GM19468 (cell line): ENCODE results near the gene SH3GL1.

Experiments
- ATAC-seq: cut with Tn5 transposase; IDR thresholded peaks from one replicate; pipeline ENCODE4 v1.9.1; 2021; ENCODE audit warnings: mild to moderate bottlenecking, moderate library complexity, moderate number of reproducible peaks; ENCODE audit not compliant: unreplicated experiment; ENCODE audit errors: extremely low read depth

Gene SH3GL1

GRCh38 chr19:4402171-4403004, 2.0 kb upstream of the SH3GL1 start, which contains the start of gene CHAF1A:
CHAF1A (plus strand) TSS chr19:4402640; CDS start chr19:4402763, 123 bp downstream.
- ATAC-seq: peak; percentile 81

- no peak for ATAC-seq
These were observed 1.4 kb upstream of the SH3GL1 start for GRCh38 chr19:4401769-4402170.

GRCh38 chr19:4399812-4400134, 574 bp downstream of the SH3GL1 start:
- ATAC-seq: no peak

GRCh38 chr19:4396949-4397783, 3.2 kb downstream of the SH3GL1 start:
- no peak for ATAC-seq

- no peak for ATAC-seq
These were observed 6.3 kb downstream of the SH3GL1 start for GRCh38 chr19:4393947-4394590.

GRCh38 chr19:4391701-4392483, 8.5 kb downstream of the SH3GL1 start:
- ATAC-seq: no peak

GRCh38 chr19:4391306-4391693, 9.0 kb downstream of the SH3GL1 start:
- ATAC-seq: no peak

GRCh38 chr19:4390567-4391305, 9.6 kb downstream of the SH3GL1 start:
- ATAC-seq: no peak

GRCh38 chr19:4390017-4390566, 10.3 kb downstream of the SH3GL1 start:
- no peak for ATAC-seq

GRCh38 chr19:4389511-4390016, 10.8 kb downstream of the SH3GL1 start:
- no peak for ATAC-seq

GRCh38 chr19:4389064-4389375, 11.3 kb downstream of the SH3GL1 start:
- no peak for ATAC-seq

GRCh38 chr19:4388337-4389063, 11.8 kb downstream of the SH3GL1 start:
- no peak for ATAC-seq

GRCh38 chr19:4386041-4386782, 14.1 kb downstream of the SH3GL1 start:
- ATAC-seq: no peak

GRCh38 chr19:4385291-4386040, 14.9 kb downstream of the SH3GL1 start:
- no peak for ATAC-seq

GRCh38 chr19:4380254-4380727, 20.1 kb downstream of the SH3GL1 start:
- no peak for ATAC-seq

- no peak for ATAC-seq
These were observed 20.7 kb downstream of the SH3GL1 start for GRCh38 chr19:4379383-4380253.
